Prostate gland (tissue), 2 donors: ENCODE results near the gene HSPB1. TPM values are rescaled to one million over a fixed set of nuclear protein-coding genes. Genes with fewer than 3 reads are reported as not detected.

Experiments used
- total RNA-seq, 2 donors: library from RNA; depleted of rRNA; stranded (reverse); fragments of >200 nt; gene quantifications; one replicate each; pipeline ENCODE4 v1.1.0, GENCODE V29; 2016

The HSPB1 gene
- total RNA-seq, 2 donors from 2014 or later = 781 to 833 TPM

Other genes starting within 250 kb of the HSPB1 start
- gene SRRM3, start 100.8 kb upstream of the HSPB1 start, total RNA-seq = 1 to 10 TPM; 3.1 to 6.8 TPM
- gene YWHAG, start 56.3 kb downstream of the HSPB1 start, total RNA-seq = 10 to 100 TPM; 49.1 to 80.2 TPM
- gene SSC4D, start 107.0 kb downstream of the HSPB1 start, total RNA-seq = 1 to 10 TPM in 1 of 2 donors, not detected in 1; 1.0 TPM
- gene ZP3, start 122.3 kb downstream of the HSPB1 start, total RNA-seq = 1 to 10 TPM in 1 of 2 donors, under 1 TPM in 1; 0.80 to 4.5 TPM
- 100 to 1,000 TPM in 1 of 2 donors, 10 to 100 TPM in 1; 67.8 to 142 TPM for gene DTX2, start 159.0 kb downstream of the HSPB1 start, total RNA-seq
- gene UPK3B, start 207.9 kb downstream of the HSPB1 start, total RNA-seq = 10 to 100 TPM in 1 of 2 donors, 1 to 10 TPM in 1; 6.6 to 13.5 TPM
- gene SPDYE16, start 240.6 kb downstream of the HSPB1 start, total RNA-seq = under 1 TPM; 0.41 to 0.51 TPM